HCEC 1CT (cell line): ENCODE results near the gene RSPH1.
"Not testable (repeated sequence)": the region's sequence is repeated elsewhere in the genome, so short reads cannot be mapped to it uniquely, and the experiment has no call there.

ENCODE experiments used
- DNase-seq: peaks from one replicate; pipeline ENCODE4 v3.0.0-alpha.2; 2017

The RSPH1 gene

GRCh38 chr21:42480736-42481135, 15.3 kb downstream of the RSPH1 start:
- no peak for DNase-seq

- no peak for DNase-seq
These were observed 16.4 kb downstream of the RSPH1 start for GRCh38 chr21:42479582-42479981.

- DNase-seq: no peak
These were observed 17.5 kb downstream of the RSPH1 start for GRCh38 chr21:42478504-42478903.

- DNase-seq: no peak
These were observed 19.4 kb downstream of the RSPH1 start for GRCh38 chr21:42476388-42477331.

- no peak for DNase-seq
These were observed 20.3 kb downstream of the RSPH1 start for GRCh38 chr21:42475526-42476387.

GRCh38 chr21:42475036-42475435, 21.0 kb downstream of the RSPH1 start:
- no peak for DNase-seq

GRCh38 chr21:42474043-42474831, 21.8 kb downstream of the RSPH1 start:
- no peak for DNase-seq

GRCh38 chr21:42473498-42474042, 22.5 kb downstream of the RSPH1 start:
- DNase-seq: no peak

- no peak for DNase-seq
These were observed 23.5 kb downstream of the RSPH1 start for GRCh38 chr21:42472521-42472920.

GRCh38 chr21:42471716-42472330, 24.2 kb downstream of the RSPH1 start:
- no peak for DNase-seq

- no peak for DNase-seq
These were observed 24.8 kb downstream of the RSPH1 start for GRCh38 chr21:42471206-42471605.

GRCh38 chr21:42469726-42470125, 26.3 kb downstream of the RSPH1 start:
- not testable (repeated sequence) for DNase-seq

- no peak for DNase-seq
These were observed 26.8 kb downstream of the RSPH1 start for GRCh38 chr21:42469272-42469671.

GRCh38 chr21:42468491-42469131, 27.4 kb downstream of the RSPH1 start:
- no peak for DNase-seq

- DNase-seq: no peak
These were observed 28.7 kb downstream of the RSPH1 start for GRCh38 chr21:42467140-42467983.

GRCh38 chr21:42466700-42467099, 29.3 kb downstream of the RSPH1 start:
- no peak for DNase-seq

- DNase-seq: no peak
These were observed 30.3 kb downstream of the RSPH1 start for GRCh38 chr21:42465803-42466127.

GRCh38 chr21:42465008-42465802, 30.8 kb downstream of the RSPH1 start:
- DNase-seq: no peak

GRCh38 chr21:42463861-42464515, 32.0 kb downstream of the RSPH1 start:
- DNase-seq: no peak
